OCI-LY7 (cell line): ENCODE results near the gene TLR5. TPM values are rescaled to one million over a fixed set of nuclear protein-coding genes. Genes with fewer than 3 reads are reported as not detected.

ENCODE experiments used
- BruUV-seq: library from RNA; stranded (reverse); fragments of 400-500 nt; replicated peaks from 2 replicates; lab custom pipeline; 2021; lab: Mats Ljungman, UMichigan
- CTCF ChIA-PET: fragments of 300-600 bp; sonication (Branson Sonifier 250); formaldehyde crosslinking; loops from one replicate; lab custom pipeline; 2022; ENCODE audit warnings: antibody characterized with exemption; ENCODE audit not compliant: unreplicated experiment; lab: Charles Lee
- POLR2A ChIA-PET: fragments of 300-600 bp; sonication (Branson Sonifier 250); formaldehyde crosslinking; loops from one replicate; lab custom pipeline; 2022; ENCODE audit warnings: antibody characterized with exemption; lab: Charles Lee
- DNase-seq: peaks from one replicate; pipeline ENCODE4 v3.0.0-alpha.2; 2015; ENCODE audit warnings: low spot score
- H2AFZ ChIP-seq: fragments of 200-600 bp; sonication (generic), shearing (Covaris generic); 2 replicates; pipeline ENCODE4 v1.6.1; 2014; ENCODE audit warnings: mild to moderate bottlenecking, antibody characterized with exemption, low read length, moderate library complexity
- H3K27ac ChIP-seq: fragments of 200-600 bp; sonication (generic); 2 replicates; pipeline ENCODE4 v1.5.1; 2014; ENCODE audit warnings: mixed run types, low read depth, mild to moderate bottlenecking, moderate library complexity, low read length, inconsistent platforms; ENCODE audit not compliant: poor library complexity, severe bottlenecking
- H3K36me3 ChIP-seq: fragments of 200-600 bp; sonication (generic); 2 replicates; pipeline ENCODE4 v1.6.1; 2014; ENCODE audit warnings: mild to moderate bottlenecking, antibody characterized with exemption, low read length, moderate library complexity, mixed read lengths; ENCODE audit not compliant: insufficient read depth
- H3K4me1 ChIP-seq: fragments of 200-600 bp; sonication (generic); 2 replicates; pipeline ENCODE4 v1.5.1; 2014; ENCODE audit warnings: mild to moderate bottlenecking, low read length; ENCODE audit not compliant: insufficient read depth, poor library complexity, severe bottlenecking
- H3K4me2 ChIP-seq: fragments of 200-600 bp; sonication (generic); 2 replicates; pipeline ENCODE4 v1.6.1; 2014; ENCODE audit warnings: mild to moderate bottlenecking, low read length
- H3K4me3 ChIP-seq: fragments of 200-600 bp; sonication (generic); 2 replicates; pipeline ENCODE4 v1.5.1; 2014; ENCODE audit warnings: mild to moderate bottlenecking, low read depth, low read length; ENCODE audit not compliant: poor library complexity, severe bottlenecking
- H3K79me2 ChIP-seq: fragments of 200-600 bp; sonication (generic); 2 replicates; pipeline ENCODE4 v1.6.1; 2016; ENCODE audit warnings: low read depth, mild to moderate bottlenecking, low read length, moderate library complexity, mixed read lengths; ENCODE audit not compliant: insufficient read depth
- H3K9me2 ChIP-seq: fragments of 200-600 bp; sonication (generic); 2 replicates; pipeline ENCODE4 v1.6.1; 2016; ENCODE audit warnings: mild to moderate bottlenecking, low read length, mixed read lengths; ENCODE audit not compliant: insufficient read depth
- H3K9me3 ChIP-seq: fragments of 200-600 bp; sonication (generic); 2 replicates; pipeline ENCODE4 v1.6.1; 2014; ENCODE audit warnings: mild to moderate bottlenecking, mixed run types, low read length, mixed read lengths
- H4K20me1 ChIP-seq: fragments of 200-600 bp; sonication (generic); 2 replicates; pipeline ENCODE4 v1.6.1; 2014; ENCODE audit warnings: mild to moderate bottlenecking, antibody characterized with exemption, low read length, moderate library complexity, mixed read lengths; ENCODE audit not compliant: insufficient read depth
- EZH2phosphoT487 ChIP-seq: fragments of 200-600 bp; sonication (generic); IDR thresholded peaks from 2 replicates; pipeline ENCODE4 v1.6.1; 2018; ENCODE audit warnings: low read depth, borderline replicate concordance, mild to moderate bottlenecking, mixed run types, antibody characterized with exemption, low read length, moderate library complexity, mixed read lengths
- intact Hi-C: fragments of 100-400 bp; cut with micrococcal nuclease; formaldehyde crosslinking; loops from one replicate; pipeline ENCODE4 v1.10.0; 2022; ENCODE audit not compliant: unreplicated experiment
- total RNA-seq, 2 experiments: library from RNA; depleted of rRNA in 1 of 2; stranded (reverse); fragments of >200 nt in 1 of 2; shearing (Covaris generic) in 1 of 2; gene quantifications; 2 replicates each; pipeline ENCODE4 v1.2.3, GENCODE V29; 2014 to 2022
- TF ChIP-seq, protein P1 (sequence below): fragments of 200-600 bp; sonication (generic); conservative IDR thresholded peaks from 2 replicates; pipeline ENCODE4 v1.5.1; 2014; ENCODE audit warnings: mild to moderate bottlenecking, antibody characterized with exemption, low read length, moderate library complexity, mixed read lengths

TLR5 gene
- total RNA-seq, 2 experiments from 2014 or later, result not detected

DNA sequence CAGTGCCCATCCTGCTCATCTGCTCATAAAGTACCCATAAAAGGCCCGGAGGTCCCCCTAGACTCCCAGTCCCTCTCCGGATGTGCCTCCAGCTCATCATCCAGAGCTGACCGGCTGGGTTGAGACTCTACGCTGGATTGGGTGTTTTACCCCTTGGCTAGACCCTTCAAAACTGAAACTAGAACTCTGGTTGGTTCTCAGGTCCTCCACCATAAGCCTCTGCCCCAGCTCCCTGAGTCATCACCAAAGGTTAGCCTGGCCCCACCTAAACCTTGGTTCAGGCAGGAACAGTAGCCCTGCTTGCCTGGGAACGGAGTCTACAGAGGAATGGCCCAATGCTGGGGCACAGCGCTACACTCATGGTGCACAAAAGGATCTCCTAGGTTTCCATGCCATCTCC is 75.1 kb downstream of the TLR5 start:
- H2AFZ ChIP-seq, result no peak overlapping the region
- H3K4me2 ChIP-seq, result no peak overlapping the region
- BruUV-seq, result no TSS peak
- no peak for TF ChIP-seq EZH2phosphoT487
- TF ChIP-seq, protein P1, sequence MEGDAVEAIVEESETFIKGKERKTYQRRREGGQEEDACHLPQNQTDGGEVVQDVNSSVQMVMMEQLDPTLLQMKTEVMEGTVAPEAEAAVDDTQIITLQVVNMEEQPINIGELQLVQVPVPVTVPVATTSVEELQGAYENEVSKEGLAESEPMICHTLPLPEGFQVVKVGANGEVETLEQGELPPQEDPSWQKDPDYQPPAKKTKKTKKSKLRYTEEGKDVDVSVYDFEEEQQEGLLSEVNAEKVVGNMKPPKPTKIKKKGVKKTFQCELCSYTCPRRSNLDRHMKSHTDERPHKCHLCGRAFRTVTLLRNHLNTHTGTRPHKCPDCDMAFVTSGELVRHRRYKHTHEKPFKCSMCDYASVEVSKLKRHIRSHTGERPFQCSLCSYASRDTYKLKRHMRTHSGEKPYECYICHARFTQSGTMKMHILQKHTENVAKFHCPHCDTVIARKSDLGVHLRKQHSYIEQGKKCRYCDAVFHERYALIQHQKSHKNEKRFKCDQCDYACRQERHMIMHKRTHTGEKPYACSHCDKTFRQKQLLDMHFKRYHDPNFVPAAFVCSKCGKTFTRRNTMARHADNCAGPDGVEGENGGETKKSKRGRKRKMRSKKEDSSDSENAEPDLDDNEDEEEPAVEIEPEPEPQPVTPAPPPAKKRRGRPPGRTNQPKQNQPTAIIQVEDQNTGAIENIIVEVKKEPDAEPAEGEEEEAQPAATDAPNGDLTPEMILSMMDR, result no peak
- no peak overlapping the region for H3K4me3 ChIP-seq
- no peak for DNase-seq
- H4K20me1 ChIP-seq, result no peaks in the 10 kb centered on the region
- no peaks in the 10 kb centered on the region for H3K9me3 ChIP-seq
- H3K79me2 ChIP-seq, result no peaks in the 10 kb centered on the region
- H3K27ac ChIP-seq, result no peak overlapping the region
- ChIA-PET POLR2A (interaction anchor here (1.4 kb wide), 1 partner anchor 13 kb away, joined by 3 read pairs; no protein-coding TSS in a partner anchor), CTCF (no interaction called here)
- no peaks in the 10 kb centered on the region for H3K9me2 ChIP-seq
- no peaks in the 10 kb centered on the region for H3K4me1 ChIP-seq
- H3K36me3 ChIP-seq, result no peaks in the 10 kb centered on the region
- intact Hi-C loops, result no loop called here

DNA sequence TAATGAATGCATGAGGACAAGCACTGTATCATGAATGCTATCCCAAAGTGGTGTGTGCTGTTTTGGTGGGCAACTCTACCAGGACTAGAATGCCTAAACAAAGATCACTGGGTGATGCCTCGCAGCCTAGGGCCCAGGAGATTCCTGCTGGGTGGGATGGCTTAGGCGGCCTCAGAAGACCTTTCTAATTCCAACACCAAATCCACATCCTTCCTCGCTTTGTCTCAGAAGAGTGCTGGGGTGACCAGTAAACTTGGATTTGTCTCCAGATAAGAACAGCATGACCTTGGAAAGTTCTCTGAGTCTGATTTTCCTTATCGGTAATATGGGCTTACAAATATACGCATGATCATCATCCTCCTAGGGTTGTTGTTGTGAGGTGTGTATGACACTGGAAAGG is 76.6 kb downstream of the TLR5 start:
- Histone ChIP-seq H3K4me2 (no peak overlapping the region), H3K27ac (no peak overlapping the region), H3K4me3 (no peak overlapping the region), H3K9me2 (no peaks in the 10 kb centered on the region), H2AFZ (no peak overlapping the region), H3K4me1 (no peaks in the 10 kb centered on the region), H4K20me1 (no peaks in the 10 kb centered on the region), H3K79me2 (no peaks in the 10 kb centered on the region), H3K36me3 (no peaks in the 10 kb centered on the region), H3K9me3 (no peaks in the 10 kb centered on the region)
- POLR2A ChIA-PET, result interaction anchor here (0.6 kb wide), 1 partner anchor 361 kb away, joined by 3 read pairs; no protein-coding TSS in a partner anchor
- BruUV-seq, result no TSS peak
- intact Hi-C loops, result no loop called here
- TF ChIP-seq EZH2phosphoT487, result no peak
- TF ChIP-seq, protein P1, result no peak
- no peak for DNase-seq
- CTCF ChIA-PET, result no interaction called here

DNA sequence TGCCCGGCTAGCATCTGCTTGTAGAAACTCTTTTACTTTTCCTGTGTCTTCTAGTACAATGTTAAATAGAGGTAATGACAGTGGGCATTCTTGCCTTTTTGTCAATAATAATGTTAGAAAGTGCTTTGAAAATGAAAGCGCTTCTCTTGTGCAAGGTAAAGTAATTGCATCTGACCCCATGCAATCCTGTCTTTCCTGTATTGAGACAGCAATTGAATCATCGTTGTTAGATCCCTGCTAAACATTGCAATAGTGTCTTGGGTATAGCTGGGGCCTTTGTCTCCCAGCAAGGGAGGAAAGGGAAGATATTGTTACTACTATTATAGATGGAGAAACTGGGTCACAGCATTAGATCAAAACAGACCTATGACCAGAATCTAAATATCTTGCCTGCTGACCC is 80.9 kb downstream of the TLR5 start:
- no peak overlapping the region for H3K4me2 ChIP-seq
- no peaks in the 10 kb centered on the region for H3K36me3 ChIP-seq
- H3K79me2 ChIP-seq, result no peaks in the 10 kb centered on the region
- TF ChIP-seq EZH2phosphoT487, result no peak
- TF ChIP-seq, protein P1, result no peak
- POLR2A ChIA-PET, result no interaction called here
- no peaks in the 10 kb centered on the region for H3K4me1 ChIP-seq
- H3K4me3 ChIP-seq, result no peak overlapping the region
- H3K9me3 ChIP-seq, result no peaks in the 10 kb centered on the region
- intact Hi-C loops, result no loop called here
- no peak overlapping the region for H2AFZ ChIP-seq
- H4K20me1 ChIP-seq, result no peaks in the 10 kb centered on the region
- CTCF ChIA-PET, result no interaction called here
- no peaks in the 10 kb centered on the region for H3K9me2 ChIP-seq
- no TSS peak for BruUV-seq
- H3K27ac ChIP-seq, result no peak overlapping the region
- DNase-seq, result no peak
